HepG2 (cell line): ENCODE data around the gene PPFIA3. TPM values are rescaled to one million over a fixed set of nuclear protein-coding genes. Genes with fewer than 3 reads are reported as not detected.

Experiments
- GMEB2 ChIP-seq: IDR thresholded peaks from 2 replicates; pipeline ENCODE4 v1.6.1; 2016; ENCODE audit warnings: missing biosample characterization, missing genetic modification reagents, low read depth
- HNF4A ChIP-seq: sonication (generic); formaldehyde crosslinking; IDR thresholded peaks from 2 replicates; pipeline ENCODE4 v1.4.0; 2020; ENCODE audit warnings: missing genetic modification reagents
- KMT2A ChIP-seq: sonication (generic); formaldehyde crosslinking; IDR thresholded peaks from 2 replicates; pipeline ENCODE4 v1.4.0; 2020; ENCODE audit warnings: missing genetic modification reagents
- SIN3A ChIP-seq: IDR thresholded peaks from 2 replicates; pipeline ENCODE4 v1.6.1; 2011; ENCODE audit warnings: low read depth, mild to moderate bottlenecking, control low read depth, low read length, borderline replicate concordance
- TEAD3 ChIP-seq: optimal IDR thresholded peaks from 2 replicates; pipeline ENCODE3; 2016; ENCODE audit warnings: borderline replicate concordance
- THAP11 ChIP-seq: IDR thresholded peaks from 2 replicates; pipeline ENCODE4 v1.6.1; 2016; ENCODE audit warnings: missing biosample characterization, missing genetic modification reagents
- ZBTB14 ChIP-seq: sonication (generic); formaldehyde crosslinking; IDR thresholded peaks from 2 replicates; pipeline ENCODE4 v1.4.0; 2020; ENCODE audit warnings: missing genetic modification reagents
- ZFP82 ChIP-seq: sonication (generic); formaldehyde crosslinking; IDR thresholded peaks from 2 replicates; pipeline ENCODE4 v1.5.1; 2020; ENCODE audit warnings: mild to moderate bottlenecking, missing genetic modification reagents, borderline replicate concordance
- ZNF17 ChIP-seq: sonication (generic); formaldehyde crosslinking; IDR thresholded peaks from 2 replicates; pipeline ENCODE4 v1.5.0; 2020; ENCODE audit warnings: mild to moderate bottlenecking, missing genetic modification reagents
- ZNF318 ChIP-seq: sonication (generic); formaldehyde crosslinking; IDR thresholded peaks from 2 replicates; pipeline ENCODE4 v1.4.0; 2020; ENCODE audit warnings: mild to moderate bottlenecking, missing genetic modification reagents
- ZNF432 ChIP-seq: sonication (generic); formaldehyde crosslinking; IDR thresholded peaks from 2 replicates; pipeline ENCODE4 v1.5.0; 2020; ENCODE audit warnings: missing genetic modification reagents, mild to moderate bottlenecking, borderline replicate concordance
- ZNF746 ChIP-seq: sonication (generic); formaldehyde crosslinking; IDR thresholded peaks from 2 replicates; pipeline ENCODE4 v1.8.0; 2022; ENCODE audit warnings: mild to moderate bottlenecking, missing genetic modification reagents
- ZSCAN21 ChIP-seq: sonication (generic); formaldehyde crosslinking; IDR thresholded peaks from 2 replicates; pipeline ENCODE4 v1.8.0; 2022; ENCODE audit warnings: mild to moderate bottlenecking, missing genetic modification reagents, moderate library complexity, borderline replicate concordance
- polyA plus RNA-seq, 8 experiments: library from polyadenylated mRNA; depleted of rRNA in 3 of 8; stranded (reverse) in 7 of 8; unstranded in 1 of 8; fragments of >200 nt; fragmentation: Illumina TruSeq in 4 of 8; extraction: Trizol in 4 of 8; gene quantifications; 2 replicates each; pipeline versions ENCODE4 v1.2.1 to v1.2.3, GENCODE V29; 2011 to 2016; ENCODE audit warnings: low read depth in 4 of 8, missing spikeins in 1 of 8, mixed read lengths in 1 of 8; ENCODE audit not compliant: insufficient read depth in 1 of 8
- total RNA-seq, 5 experiments: library from RNA; depleted of rRNA; stranded (reverse); fragments of >200 nt; fragmentation: Illumina TruSeq; extraction: Trizol; gene quantifications; 2 replicates each; pipeline ENCODE4 v1.2.3, GENCODE V29; 2016; ENCODE audit warnings: low read depth in 1 of 5
- TF ChIP-seq, protein P1 (sequence below): IDR thresholded peaks from 2 replicates; pipeline ENCODE4 v1.6.1; 2016; ENCODE audit warnings: missing genetic modification reagents, missing compliant biosample characterization

PPFIA3 gene
- total and polyA plus RNA-seq, 2 of the 13 experiments (the other 11 are each of a cell fraction or from before 2014, with no cell fraction given), result 6.7 to 8.6 TPM

DNA sequence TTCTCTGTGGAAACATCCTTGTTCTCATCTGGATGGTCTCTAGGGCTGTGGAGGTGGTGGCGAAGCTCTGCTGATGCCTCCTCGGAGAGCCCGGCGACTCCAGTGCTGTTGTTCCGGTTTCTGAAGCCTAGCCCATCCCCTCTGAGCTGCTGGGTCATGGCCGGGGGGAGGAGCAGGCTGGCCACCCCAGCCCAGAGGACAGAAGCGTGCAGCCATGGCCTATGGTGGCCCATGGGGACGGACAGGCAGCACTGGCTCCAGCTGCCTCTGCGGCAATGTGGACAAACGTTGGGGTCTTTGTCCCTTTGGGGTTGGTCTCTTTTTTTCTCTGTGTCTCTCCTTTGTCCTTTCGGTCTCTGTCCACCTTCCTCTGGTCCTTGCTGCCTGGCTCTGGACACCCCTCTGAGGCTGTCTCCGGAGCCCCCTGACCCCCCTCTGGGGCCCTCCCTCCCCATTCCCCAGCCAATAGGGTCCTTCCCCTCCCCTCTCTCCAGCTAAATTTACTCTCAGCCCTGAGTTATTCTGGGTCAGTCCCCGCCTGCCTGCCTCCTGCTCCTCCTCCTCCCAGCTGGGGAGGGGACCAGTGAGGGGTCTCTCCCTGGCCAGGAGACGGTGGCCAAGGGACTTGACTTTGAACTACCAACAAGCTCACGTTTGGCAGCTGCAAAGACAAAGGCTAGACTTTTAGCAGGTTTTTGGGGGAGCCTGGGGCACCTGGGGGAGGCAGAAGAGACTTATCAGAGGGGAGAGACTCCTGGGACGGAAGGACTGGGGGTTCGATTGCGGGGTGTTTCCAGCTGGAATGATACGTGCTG, 35.9 kb downstream of the PPFIA3 start, which contains the start of gene HRC (continued):
- TF ChIP-seq ZNF318 (CRISPR knock-in tag) (no peak), ZFP82 (CRISPR knock-in tag) (no peak), ZBTB14 (CRISPR knock-in tag) (no peak), ZNF746 (no peak), SIN3A (peak; percentile 33; the same call in 1 of the 2 replicates), KMT2A (CRISPR knock-in tag) (no peak), ZSCAN21 (CRISPR knock-in tag) (0 out of 2 replicates have a peak, but pooled peaks have one; percentile 34), ZNF17 (CRISPR knock-in tag) (no peak), GMEB2 (CRISPR knock-in tag) (no peak), HNF4A (CRISPR knock-in tag) (no peak), ZNF432 (CRISPR knock-in tag) (no peak), THAP11 (no peak; the same call in 1 of the 2 replicates), TEAD3 (no peak)
- TF ChIP-seq, protein P1, sequence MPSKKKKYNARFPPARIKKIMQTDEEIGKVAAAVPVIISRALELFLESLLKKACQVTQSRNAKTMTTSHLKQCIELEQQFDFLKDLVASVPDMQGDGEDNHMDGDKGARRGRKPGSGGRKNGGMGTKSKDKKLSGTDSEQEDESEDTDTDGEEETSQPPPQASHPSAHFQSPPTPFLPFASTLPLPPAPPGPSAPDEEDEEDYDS (CRISPR knock-in tag), result no peak
